Measurements from ENCODE around the gene SHISA4.

GRCh38 chr1:201870397-201870796 is 18.3 kb upstream of the SHISA4 start:
- TF ChIP-seq, protein P1, sequence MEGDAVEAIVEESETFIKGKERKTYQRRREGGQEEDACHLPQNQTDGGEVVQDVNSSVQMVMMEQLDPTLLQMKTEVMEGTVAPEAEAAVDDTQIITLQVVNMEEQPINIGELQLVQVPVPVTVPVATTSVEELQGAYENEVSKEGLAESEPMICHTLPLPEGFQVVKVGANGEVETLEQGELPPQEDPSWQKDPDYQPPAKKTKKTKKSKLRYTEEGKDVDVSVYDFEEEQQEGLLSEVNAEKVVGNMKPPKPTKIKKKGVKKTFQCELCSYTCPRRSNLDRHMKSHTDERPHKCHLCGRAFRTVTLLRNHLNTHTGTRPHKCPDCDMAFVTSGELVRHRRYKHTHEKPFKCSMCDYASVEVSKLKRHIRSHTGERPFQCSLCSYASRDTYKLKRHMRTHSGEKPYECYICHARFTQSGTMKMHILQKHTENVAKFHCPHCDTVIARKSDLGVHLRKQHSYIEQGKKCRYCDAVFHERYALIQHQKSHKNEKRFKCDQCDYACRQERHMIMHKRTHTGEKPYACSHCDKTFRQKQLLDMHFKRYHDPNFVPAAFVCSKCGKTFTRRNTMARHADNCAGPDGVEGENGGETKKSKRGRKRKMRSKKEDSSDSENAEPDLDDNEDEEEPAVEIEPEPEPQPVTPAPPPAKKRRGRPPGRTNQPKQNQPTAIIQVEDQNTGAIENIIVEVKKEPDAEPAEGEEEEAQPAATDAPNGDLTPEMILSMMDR (tag by site-specific recombination; IDR thresholded peaks at IDR 0.05) = no peak
- TF ChIP-seq ZNF768 (tag by site-specific recombination; IDR thresholded peaks at IDR 0.05) (no peak), ZNF138 (tag by site-specific recombination; IDR thresholded peaks at IDR 0.05; ENCODE audit: borderline replicate concordance) (no peak)

Data from HEK293 (cell line).